HG03442 (cell line): Measurements from ENCODE around the gene ESPN.
A peak's percentile ranks its signal among the peaks of the same experiment; 100 is the strongest.
"Not testable (repeated sequence)": the region's sequence is repeated elsewhere in the genome, so short reads cannot be mapped to it uniquely, and the experiment has no call there.

Experiments
- ATAC-seq: cut with Tn5 transposase; IDR thresholded peaks from one replicate; pipeline ENCODE4 v1.9.1; 2021; ENCODE audit warnings: mild to moderate bottlenecking, moderate library complexity; ENCODE audit not compliant: unreplicated experiment

ESPN gene

DNA sequence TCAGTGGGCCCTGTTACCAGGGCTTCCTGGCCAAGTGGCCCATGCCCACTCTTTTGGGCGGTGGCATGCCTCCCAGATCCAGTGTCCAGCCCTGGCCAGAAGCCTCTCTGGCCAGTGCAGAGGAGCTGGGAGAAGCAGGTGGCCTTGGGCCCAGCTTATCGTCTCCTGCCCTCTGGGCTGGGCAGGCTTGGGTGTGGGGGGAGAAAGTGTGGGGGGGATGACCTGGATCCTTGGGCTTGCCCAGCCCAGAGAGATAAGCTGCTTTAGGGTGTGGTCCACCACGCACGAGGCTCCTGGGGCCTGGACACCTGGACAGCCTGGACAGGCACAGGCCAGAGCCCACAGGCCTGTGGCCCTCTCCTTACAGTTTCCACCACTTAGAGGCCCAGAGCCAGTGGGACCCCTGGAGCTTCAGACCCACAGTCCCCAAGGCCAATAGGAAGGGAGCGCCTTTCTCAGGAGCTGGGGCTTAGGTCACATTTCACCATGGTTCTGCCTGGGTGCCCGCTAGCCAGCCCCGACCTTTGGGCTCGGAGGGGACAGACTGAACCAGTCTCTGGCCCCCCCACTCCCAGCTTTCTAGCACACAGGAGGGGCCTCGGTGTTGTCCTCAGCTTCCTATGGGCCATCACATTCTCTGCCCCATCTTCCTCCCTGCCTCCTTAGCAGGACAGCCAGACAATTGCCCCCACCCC, 1.8 kb downstream of the ESPN start:
- ATAC-seq = no peak

DNA sequence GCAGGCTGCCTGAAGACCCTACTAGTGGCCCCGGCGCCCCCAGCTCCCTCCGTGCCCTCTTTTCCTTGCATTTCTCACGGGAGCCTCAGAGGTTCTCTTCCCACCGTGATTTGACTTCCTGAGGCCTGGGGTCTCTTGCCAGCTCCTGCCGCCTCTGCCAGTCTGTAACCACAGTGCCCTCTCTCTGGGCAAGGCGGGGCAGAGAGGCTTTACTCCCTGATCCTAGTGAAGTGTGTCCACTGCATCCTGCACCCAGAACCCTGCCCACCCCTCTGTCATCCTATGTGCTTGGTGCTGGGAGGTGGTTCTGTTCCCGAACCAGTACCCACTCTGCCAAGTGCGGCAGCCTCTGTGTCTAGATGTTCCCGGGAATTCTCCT, 2.4 kb downstream of the ESPN start:
- no peak for ATAC-seq

DNA sequence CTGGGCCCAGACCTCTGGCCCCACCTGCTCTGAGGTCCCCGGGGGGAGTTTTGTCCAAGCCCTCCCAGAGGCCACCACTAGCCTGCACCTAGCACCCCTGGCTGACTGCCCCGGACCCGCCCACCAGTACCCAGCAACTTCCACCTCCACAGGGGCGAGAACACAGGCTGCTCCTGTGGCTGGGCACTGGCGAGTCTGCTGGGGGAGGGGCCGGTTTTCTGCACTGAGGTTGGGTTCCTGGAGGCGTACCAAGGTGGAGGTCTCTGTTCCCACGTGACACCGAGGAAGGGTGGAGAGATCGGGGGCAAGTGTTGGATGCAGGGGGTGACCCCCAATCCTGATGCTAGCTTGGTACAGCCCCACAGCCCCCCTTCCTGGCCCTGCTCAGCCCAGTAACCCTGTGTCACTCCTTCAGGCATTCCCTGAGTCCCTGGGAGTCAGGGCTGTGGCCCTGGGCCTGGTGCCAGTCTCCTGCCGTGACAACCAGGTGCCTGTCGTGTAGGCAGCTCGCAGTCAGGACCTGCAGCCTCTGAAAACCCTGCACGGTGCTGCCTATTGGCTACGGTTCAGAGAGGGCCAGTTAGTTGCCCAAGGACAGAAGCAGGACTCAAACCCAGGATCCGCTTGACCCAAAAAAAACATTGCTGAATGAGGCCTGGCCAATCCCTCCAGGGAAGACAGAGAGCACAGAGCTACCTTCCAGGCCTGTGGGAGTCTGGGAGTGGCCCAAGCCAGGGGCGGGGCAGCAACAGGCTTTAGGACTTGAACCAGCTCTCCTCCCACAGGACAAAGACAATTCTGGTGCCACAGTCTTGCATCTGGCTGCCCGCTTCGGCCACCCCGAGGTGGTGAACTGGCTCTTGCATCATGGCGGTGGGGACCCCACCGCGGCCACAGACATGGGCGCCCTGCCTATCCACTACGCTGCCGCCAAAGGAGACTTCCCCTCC, 3.1 kb downstream of the ESPN start:
- ATAC-seq = no peak

DNA sequence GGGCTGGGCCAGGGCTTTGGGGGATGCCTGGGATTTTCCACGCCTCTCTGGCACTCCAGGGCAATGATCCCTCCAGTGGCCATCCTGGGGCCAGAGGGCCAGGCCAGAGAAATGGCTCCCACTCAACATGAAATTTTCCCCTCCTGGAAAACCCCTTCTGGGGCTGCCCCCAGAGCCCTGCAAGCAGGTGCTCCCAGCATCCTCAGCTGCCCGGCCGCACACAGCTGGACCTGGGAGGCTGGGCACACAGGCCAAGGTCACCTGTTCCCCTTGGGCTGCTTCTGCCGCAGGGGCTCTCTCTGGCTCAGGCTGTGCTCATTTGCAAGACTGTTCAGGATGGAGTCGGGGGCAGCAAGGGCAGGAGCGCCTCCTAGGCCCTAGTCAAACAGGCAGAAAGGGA, 3.9 kb downstream of the ESPN start:
- not testable (repeated sequence) for ATAC-seq

DNA sequence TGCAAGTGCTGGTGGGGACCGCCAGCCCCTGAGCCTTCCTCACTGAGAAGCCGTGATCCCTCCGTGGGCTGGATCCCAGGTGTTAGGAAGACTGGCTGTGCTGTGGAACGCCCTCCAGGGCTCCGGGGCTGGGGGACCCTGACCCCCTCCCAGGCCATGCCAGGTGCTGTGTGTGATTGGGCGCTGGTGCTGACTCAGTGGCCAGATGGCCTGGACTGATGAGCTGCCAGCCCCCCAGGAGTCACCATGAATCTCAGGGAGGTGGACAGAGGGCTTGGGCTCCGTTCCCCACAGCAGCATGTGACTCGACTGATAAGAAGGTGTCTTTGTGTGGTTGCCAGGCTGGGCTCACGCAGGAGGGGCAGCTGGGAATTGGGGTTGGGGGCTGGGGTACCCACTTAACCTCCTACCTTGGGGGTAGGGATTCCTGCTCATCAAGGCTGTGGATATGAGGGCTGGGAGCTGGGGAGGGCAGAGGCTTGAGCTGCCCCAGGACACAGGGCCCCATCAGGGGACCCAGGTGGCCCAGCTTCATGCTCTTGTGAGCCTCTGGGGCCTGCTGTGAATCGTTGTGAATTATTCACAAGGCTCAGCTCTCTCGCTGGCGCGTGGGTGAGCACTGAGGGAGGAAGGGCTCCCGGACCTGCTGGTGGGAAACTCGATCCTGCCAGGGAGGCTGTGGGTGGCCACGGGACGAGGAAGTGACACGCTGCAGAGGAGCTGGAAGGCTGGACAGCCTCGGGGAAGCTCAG, 5.3 kb downstream of the ESPN start:
- not testable (repeated sequence) for ATAC-seq

DNA sequence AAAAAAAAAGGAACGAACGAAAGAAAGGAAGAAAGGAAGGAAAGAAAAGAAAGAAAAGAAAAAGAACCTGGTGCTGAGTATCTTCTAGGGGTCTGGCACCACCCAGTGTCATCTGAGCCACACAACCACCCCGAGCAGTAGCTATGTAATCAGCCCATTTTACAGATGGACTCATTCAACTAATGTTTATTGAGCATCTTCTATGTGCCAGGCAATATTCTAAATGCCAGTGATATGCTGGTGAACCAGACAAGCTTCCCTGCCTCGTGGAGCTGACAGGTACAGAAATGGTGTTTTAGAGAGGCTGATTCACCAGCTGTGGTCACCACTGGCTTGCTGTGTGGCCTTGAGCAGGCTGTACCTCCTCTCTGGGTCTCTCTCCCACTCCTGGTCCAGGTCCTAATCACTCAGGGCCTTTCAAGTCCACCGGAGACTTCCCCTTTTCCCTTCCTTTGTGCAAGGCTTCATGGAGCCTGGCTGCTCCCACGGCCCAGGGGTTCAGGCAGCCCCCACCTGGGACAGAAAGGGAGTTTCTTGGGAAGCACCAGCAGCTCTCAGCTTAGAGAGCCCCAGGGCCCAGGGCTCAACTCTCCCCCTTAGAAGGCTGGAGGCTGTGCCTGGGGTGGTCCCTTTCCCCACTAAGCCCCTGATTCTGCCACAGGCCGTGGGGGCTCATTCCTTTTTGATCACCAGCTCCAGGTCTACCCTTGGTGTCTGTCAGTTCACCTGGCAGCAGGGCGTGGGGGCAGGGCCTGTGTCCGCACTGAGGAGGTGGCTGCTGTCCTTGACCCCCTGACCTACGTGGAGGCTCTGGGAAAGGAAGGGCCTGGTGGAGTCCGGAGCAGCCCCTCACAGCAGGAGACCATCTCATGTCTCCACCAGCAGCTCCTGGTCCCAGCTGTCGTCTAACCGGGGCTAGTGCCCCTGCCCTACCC, 7.3 kb downstream of the ESPN start:
- ATAC-seq = not testable (repeated sequence)

DNA sequence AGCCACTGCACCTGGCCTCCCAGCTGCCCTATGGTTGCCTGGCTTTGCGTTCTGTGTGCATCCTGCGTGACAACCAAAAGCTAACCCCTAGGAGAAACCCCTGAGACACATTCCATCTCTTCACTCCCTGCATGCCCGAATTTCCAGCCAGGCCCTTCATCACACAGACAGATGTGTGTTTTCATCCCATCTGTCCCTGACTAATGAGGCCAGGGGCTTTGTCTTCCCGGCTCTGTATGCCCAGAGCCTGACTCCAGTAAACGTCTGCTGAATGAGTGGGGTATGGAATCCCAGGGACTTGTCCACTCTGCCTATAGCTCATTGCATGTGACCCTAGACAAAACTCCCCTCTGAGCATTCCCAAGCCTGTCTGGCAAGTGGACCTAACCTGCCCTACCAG, 9.6 kb downstream of the ESPN start:
- ATAC-seq = no peak

DNA sequence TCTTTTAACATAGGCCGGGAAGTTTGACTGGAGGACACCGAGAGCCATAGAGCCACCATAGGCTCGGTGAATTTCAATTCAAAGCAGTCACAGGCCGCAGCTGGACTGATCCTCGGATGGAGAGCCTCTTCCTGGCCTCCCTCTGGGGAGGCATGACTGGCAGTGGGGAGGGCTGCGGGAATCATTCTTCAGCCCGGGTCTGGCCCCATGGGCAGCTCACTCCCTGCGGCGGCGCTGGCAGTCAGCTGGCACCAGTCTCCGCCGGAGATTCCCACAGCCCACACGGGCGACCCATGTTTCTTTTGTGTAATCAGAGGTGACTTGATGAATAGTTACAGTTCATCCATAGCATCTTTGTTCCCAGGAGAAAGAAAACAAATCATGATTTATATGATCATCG, 10.6 kb downstream of the ESPN start:
- no peak for ATAC-seq

DNA sequence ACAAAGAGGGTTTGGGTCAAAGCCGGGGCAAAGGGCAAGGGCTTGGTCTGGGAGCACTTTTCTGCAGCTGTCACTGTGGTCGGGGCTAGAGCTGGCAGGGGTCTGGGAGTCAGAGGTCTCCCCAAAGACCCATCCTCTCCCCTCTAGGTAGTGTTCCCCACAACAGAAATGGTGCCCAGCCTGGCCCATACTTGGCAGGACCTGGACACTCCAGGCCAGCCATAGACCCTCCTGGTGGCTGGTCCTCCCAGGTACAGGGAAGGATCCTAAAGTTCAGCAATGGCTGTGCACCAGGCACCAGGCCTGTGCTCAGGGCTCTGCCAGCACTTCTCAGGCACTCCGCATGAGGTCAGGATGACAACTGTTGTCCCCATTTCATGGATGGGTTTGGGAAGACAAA, 11.0 kb downstream of the ESPN start:
- no peak for ATAC-seq

DNA sequence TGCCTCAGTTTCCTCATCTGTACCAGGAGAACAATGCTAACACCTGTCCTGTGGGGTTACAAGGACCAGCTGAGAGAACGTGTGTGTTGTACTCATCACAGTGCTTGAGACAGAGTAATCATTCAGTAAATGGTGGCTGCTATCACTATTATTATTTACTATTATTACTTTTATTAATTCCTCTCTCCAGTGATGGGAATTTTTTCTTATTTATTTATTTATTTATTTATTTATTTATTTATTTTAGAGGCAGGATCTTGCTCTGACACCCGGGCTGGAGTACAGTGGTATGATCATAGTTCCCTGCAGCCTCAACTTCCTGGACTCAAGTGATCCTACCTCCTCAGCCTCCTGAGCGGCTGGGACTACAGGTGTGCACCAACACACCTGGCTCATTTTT, 11.7 kb downstream of the ESPN start:
- not testable (repeated sequence) for ATAC-seq

DNA sequence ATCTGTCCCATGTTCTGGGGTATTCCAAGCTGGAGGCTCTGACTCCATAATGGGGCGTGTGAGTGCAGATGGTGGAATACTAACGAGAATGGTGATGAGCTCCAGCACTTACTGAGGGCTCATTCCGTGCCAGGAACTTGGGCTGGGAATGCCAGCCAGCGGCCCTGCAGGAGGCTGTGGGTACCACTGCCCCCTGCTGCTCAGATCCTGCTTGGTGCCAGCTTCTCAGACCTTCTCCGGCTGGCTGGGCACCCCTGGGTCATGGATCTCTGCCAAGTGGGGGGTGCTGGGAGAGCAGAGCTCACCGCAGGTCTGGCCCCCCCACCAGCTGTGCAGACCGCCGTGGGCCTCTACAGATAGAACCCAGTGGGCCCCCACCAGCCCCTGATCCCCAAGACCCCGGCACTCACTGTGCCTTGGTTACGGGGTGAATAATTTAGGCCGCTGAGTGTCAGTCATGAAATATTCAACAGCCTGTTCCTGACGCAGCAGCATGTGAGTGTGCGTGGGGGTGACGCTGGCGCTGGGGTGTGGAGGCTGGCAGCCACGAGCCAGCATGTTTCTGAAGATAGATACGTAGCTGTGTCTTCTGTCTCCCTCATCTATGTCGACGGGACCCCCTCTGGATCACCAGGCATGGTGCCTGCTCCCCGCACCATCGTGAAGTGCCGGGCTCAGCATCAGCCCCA, 12.6 kb downstream of the ESPN start:
- ATAC-seq = not testable (repeated sequence)

DNA sequence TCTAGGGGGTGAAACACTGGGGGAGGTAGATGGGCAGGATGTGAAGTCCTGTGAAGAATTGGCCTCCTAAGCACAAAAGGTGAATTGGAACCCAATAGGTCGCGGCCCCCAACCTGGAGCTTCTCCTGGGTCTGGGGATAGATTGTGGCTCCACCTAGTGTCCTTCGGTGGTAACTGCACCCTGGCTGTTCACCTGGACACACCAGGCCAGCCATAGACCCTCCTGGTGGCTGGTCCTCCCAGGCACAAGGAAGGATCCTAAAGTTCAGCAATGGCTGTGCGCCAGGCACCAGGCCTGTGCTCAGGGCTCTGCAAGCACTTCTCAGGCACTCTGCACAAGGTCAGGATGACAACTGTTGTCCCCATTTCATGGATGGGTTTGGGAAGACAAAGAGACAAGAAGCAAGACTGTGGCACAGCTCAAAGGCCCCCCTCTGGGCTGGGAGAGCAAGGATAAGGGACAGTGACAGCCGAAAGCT, 13.5 kb downstream of the ESPN start:
- ATAC-seq = peak; percentile 46

DNA sequence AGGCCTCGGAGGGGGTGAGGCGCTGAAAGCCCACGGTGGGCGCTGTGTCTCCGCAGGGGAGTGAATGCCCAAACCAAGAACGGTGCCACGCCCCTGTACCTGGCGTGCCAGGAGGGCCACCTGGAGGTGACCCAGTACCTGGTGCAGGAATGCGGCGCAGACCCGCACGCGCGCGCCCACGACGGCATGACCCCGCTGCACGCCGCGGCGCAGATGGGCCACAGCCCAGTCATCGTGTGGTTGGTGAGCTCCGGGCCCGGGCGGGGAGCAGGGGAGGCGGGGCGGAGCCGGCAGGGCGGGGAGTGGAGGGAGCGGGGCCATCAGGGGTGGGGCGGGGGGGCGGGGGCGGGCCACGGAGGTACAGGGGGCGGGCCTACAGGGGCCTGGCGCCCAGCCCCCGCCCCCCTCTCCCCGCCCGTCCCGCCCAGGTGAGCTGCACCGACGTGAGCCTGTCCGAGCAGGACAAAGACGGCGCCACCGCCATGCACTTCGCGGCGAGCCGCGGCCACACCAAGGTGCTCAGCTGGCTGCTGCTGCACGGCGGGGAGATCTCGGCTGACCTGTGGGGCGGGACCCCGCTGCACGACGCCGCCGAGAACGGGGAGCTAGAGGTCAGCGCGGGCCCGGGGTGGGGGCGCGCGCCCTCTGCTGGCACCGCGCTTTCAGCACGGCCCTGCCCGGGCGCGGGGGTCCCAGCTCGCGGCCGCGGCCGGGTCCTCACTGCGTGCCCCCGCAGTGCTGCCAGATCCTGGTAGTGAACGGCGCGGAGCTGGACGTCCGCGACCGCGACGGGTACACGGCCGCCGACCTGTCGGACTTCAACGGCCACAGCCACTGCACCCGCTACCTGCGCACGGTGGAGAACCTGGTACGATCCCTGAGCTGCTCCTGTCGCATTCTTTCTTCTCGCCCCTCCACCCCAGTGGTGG, 15.9 kb downstream of the ESPN start:
- no peak for ATAC-seq

DNA sequence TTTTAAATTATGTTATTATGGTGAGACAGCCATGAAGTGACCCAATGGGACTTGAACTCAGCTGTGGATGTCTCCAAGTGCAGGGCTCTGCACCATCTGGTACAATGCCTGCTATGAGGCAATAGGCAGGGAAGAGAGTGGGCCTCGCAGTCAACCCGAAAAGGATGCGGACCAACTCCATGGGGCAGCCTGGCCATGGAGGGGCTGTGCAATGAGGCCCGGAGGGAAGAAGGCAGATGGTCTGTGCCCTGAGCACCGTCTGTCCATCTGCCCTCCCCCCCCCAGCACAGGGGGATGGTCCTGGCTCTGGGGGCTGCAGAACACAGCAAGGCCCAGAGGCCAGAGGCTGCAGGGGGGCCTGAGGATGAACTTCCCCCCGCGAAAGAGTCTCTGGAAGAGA, 17.0 kb downstream of the ESPN start:
- no peak for ATAC-seq

DNA sequence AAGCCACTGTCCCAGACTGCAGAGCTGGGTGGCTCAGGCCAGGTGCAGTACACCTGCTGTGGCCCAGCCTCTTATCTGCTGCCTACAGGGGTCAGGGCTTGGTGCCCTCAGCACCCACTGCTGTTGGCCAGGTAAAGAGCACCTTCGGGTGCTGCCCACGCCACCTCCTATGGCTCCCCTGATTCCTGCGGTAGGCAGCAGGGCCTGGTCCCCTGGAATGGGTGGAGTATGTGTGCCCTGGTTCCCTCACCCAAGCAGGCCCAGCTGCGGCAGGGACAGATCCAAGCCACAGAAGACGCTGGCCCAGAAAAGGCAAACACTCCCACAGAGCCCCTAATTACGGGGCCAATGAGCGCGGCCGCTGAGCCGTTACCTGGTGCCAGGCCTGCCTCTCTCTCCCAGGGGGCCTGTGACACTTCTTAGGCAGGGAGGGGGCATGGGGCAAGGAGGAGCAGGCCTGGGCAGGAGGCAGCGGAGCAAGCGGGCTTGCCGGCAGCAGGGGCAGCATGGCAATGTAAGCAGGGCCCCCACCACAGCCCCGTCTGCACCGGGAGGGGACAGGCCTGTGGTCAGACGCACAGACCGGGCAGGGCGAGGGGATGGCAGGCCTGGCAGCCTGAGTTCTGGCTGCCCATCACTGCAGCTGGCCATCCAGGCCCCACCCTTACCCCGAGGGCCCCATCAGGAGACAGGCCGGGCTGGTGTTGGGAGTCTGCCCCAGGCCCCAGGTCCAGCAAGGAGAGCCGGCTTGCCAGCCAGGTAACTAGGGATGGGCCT, 19.0 kb downstream of the ESPN start:
- ATAC-seq = no peak

DNA sequence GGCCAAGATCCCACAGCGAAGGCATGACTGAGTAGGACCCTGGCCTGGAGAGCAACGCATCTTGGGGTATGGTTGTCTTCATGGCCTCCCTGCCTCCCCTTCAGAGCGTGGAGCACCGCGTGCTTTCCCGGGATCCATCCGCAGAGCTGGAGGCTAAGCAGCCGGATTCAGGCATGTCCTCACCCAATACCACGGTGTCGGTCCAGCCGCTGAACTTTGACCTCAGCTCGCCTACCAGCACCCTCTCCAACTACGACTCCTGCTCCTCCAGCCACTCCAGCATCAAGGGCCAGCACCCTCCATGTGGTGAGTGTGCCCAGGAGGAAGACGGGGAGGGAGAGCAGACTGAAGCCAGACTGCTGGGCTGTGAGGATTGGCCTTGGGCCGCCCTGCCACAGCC, 19.8 kb downstream of the ESPN start:
- ATAC-seq = no peak

DNA sequence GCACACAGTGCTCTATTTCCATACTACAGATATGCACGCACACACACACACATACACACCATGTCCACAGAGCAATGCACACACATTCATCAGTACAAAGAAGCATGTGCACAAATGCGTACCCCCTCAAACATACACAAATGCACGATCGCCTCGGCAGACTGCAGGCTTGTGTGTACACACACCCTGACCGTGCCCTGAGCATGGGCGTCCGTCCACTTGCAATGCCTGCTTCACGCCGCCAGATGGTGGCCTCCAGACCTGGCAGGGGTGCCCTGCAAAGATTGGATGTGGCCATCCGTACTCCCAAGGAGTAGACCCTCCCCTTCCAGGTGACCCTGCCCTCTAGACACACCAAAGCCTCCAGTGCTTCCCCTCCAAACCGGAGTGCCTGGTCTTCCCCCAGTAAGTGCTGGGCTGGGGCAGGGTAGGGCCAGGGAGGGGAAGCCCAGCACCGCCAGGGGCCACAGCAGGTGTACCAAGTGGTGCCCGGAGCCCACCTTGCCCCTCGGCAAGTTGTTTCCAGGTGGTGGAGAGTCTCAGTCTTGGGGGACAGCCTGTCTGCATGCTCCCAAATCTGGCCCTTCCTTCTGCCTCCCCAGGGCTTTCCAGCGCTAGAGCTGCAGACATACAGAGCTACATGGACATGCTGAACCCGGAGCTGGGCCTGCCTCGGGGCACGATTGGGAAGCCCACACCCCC, 20.6 kb downstream of the ESPN start:
- ATAC-seq = no peak
